ENCODE measurements around the gene NFU1. TPM values are rescaled to one million over a fixed set of nuclear protein-coding genes. Genes with fewer than 3 reads are reported as not detected.

The NFU1 gene
- total RNA-seq, 4 donors from 2014 or later = 32.0 to 48.1 (median 40.9) TPM

DNA sequence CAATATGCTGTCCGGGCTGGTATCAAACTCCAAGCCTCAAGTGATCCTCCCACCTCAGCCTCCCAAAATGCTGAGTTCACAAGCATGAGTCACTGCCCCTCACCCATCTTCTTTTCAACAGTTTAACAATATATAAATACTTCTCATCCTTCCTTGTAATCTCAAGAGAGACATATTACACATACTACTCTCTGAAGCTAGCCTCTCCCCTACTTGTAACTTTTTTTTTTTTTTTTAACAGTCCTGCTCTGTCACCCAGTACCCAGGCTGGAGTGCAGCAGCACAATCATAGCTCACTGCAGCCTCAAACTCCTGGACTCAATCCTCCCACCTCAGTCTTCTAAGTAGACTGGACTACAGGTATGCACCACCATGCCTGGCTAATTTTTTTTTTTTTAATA is 55.9 kb downstream of the NFU1 start:
- no peaks in the 10 kb centered on the region for H3K9me3 ChIP-seq
- H3K36me3 ChIP-seq = peaks cover 0 to 7% (median 0%) of the 10 kb centered on the region in 3 donors
- no peak overlapping the region for H3K4me3 ChIP-seq
- no peak overlapping the region for H3K27ac ChIP-seq
- no peaks in the 10 kb centered on the region for H3K27me3 ChIP-seq
- DNase-seq (ENCODE audit: low spot score in 2 of 2) = no peak
- WGBS, 2 donors = 86 to 87% methylated on average over 1 of the region's 1 CpG
- TF ChIP-seq, protein P1, sequence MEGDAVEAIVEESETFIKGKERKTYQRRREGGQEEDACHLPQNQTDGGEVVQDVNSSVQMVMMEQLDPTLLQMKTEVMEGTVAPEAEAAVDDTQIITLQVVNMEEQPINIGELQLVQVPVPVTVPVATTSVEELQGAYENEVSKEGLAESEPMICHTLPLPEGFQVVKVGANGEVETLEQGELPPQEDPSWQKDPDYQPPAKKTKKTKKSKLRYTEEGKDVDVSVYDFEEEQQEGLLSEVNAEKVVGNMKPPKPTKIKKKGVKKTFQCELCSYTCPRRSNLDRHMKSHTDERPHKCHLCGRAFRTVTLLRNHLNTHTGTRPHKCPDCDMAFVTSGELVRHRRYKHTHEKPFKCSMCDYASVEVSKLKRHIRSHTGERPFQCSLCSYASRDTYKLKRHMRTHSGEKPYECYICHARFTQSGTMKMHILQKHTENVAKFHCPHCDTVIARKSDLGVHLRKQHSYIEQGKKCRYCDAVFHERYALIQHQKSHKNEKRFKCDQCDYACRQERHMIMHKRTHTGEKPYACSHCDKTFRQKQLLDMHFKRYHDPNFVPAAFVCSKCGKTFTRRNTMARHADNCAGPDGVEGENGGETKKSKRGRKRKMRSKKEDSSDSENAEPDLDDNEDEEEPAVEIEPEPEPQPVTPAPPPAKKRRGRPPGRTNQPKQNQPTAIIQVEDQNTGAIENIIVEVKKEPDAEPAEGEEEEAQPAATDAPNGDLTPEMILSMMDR (IDR thresholded peaks at IDR 0.05) = no peak
- no peak for TF ChIP-seq POLR2A (IDR thresholded peaks at IDR 0.05)
- no peak for TF ChIP-seq EP300 (IDR thresholded peaks at IDR 0.05)
- peaks cover 0 to 41% (median 10%) of the 10 kb centered on the region in 4 donors for H3K4me1 ChIP-seq

DNA sequence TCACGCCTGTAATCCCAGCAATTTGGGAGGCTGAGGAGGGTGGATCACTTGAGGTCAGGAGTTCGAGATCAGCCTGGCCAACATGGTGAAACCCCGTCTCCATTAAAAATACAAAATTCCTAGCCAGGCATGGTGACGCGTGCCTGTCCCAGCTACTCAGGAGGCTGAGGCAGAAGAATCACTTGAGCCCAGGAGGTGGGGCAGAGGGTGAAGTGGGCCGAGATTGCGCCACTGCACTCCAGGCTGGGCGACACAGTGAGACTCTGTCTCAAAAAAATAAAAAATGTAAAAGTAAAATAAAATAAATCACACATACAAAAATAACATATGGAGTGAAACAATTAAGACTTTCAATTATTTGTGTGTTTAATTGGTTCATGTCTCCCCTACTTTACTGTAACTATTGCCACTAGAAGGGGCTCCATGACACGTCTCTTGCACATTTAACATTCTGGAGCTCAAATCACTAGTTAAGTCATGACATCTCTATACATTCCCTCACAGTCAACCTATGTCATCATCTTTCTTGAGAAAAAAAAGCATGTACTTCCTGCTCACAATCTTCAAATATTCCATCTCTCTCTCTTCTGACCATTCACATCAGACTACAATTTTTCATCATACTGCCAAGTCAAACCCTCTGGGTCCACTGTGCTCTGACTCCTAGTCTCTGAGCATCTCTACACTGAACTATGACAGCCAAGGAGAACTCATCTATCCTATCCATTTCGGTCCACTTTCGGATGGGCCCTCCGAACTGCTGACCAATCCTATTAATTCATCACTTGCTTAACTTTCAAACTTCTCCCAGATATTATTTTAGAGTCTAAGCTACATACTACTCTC is 56.9 kb downstream of the NFU1 start:
- Histone ChIP-seq H3K27ac (no peak overlapping the region), H3K4me1 (peaks cover 0 to 31% (median 8%) of the 10 kb centered on the region in 4 donors), H3K27me3 (no peaks in the 10 kb centered on the region), H3K36me3 (peaks cover 0 to 7% (median 0%) of the 10 kb centered on the region in 3 donors), H3K9me3 (no peaks in the 10 kb centered on the region), H3K4me3 (no peak overlapping the region)
- 87 to 91% methylated on average over 12 of the region's 12 CpGs for WGBS, 2 donors
- TF ChIP-seq POLR2A (IDR thresholded peaks at IDR 0.05) = no peak
- TF ChIP-seq EP300 (IDR thresholded peaks at IDR 0.05) = no peak
- TF ChIP-seq, protein P1 (IDR thresholded peaks at IDR 0.05) = no peak
- no peak for DNase-seq (ENCODE audit: low spot score in 2 of 2)

- H3K27ac ChIP-seq = no peak overlapping the region
- DNase-seq (ENCODE audit: low spot score in 2 of 2) = no peak
Observed at GRCh38 chr2:69376403-69376802, 60.8 kb downstream of the NFU1 start.

DNA sequence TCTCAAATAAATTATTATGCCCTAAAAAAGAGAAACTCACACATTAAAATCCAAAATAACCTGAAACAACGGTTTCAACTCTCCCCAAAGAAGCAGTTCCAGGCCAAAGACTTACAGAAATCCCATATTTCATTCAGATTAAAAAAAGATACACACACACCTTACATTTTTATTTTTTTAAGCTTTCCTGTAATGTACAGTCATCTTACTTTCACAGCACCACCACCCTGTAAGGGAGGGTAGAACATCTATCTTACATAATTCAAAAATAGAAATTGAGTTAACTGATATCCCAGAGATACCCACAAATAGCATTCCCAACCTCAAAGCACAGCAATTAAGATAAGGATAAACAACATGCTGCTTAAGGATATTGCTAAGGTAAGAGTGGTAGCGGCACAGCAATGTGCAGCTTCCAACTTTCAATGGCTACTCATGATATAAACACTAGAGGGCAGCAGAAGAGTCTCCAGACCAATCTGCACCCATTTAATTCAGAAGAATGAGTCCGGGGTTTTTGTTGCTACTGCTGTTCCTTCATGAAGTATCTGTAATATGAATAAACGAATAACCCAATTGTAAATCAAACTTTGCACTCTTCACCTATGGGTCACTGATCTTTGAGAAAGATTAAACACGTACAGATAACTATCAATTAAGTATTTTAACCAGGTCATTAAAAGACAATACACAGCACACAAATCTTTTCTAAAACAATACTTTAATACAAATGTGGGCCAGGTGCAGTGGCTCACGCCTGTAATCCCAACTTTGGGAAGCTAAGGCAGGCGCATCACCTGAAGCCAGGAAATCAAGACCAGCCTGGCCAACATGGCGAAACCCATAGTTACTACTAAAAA is 61.5 kb downstream of the NFU1 start:
- Histone ChIP-seq H3K9me3 (no peaks in the 10 kb centered on the region), H3K4me3 (no peak overlapping the region), H3K27me3 (no peaks in the 10 kb centered on the region), H3K36me3 (peaks cover 0 to 35% (median 0%) of the 10 kb centered on the region in 3 donors), H3K4me1 (peaks cover 0 to 3% (median 0%) of the 10 kb centered on the region in 4 donors), H3K27ac (no peak overlapping the region)
- TF ChIP-seq, protein P1 (IDR thresholded peaks at IDR 0.05) = peak; percentile 26 to 54 (median 40)
- no peak for TF ChIP-seq EP300 (IDR thresholded peaks at IDR 0.05)
- TF ChIP-seq POLR2A (IDR thresholded peaks at IDR 0.05) = no peak
- no peak for DNase-seq (ENCODE audit: low spot score in 2 of 2)
- 80 to 81% methylated on average over 8 of the region's 8 CpGs for WGBS, 2 donors

More at GRCh38 chr2:69376403-69376802, 60.8 kb downstream of the NFU1 start:
- Histone ChIP-seq H3K4me3 (no peak overlapping the region), H3K4me1 (peaks cover 0 to 8% (median 2%) of the 10 kb centered on the region in 4 donors), H3K36me3 (peaks cover 0 to 28% (median 0%) of the 10 kb centered on the region in 3 donors), H3K9me3 (no peaks in the 10 kb centered on the region), H3K27me3 (no peaks in the 10 kb centered on the region)
- TF ChIP-seq, protein P1 (IDR thresholded peaks at IDR 0.05) = no peak
- TF ChIP-seq POLR2A (IDR thresholded peaks at IDR 0.05) (no peak), EP300 (IDR thresholded peaks at IDR 0.05) (no peak)
- WGBS, 2 donors = 67 to 74% methylated on average over 6 of the region's 6 CpGs
